Measurements from ENCODE around the gene DLK2. TPM values are rescaled to one million over a fixed set of nuclear protein-coding genes. Genes with fewer than 3 reads are reported as not detected.
A peak's percentile ranks its signal among the peaks of the same experiment; 100 is the strongest.

Gene DLK2
- total and polyA plus RNA-seq, 2 of the 13 experiments (the other 11 are each of a cell fraction or from before 2014, with no cell fraction given): 1.2 to 3.8 TPM

DNA sequence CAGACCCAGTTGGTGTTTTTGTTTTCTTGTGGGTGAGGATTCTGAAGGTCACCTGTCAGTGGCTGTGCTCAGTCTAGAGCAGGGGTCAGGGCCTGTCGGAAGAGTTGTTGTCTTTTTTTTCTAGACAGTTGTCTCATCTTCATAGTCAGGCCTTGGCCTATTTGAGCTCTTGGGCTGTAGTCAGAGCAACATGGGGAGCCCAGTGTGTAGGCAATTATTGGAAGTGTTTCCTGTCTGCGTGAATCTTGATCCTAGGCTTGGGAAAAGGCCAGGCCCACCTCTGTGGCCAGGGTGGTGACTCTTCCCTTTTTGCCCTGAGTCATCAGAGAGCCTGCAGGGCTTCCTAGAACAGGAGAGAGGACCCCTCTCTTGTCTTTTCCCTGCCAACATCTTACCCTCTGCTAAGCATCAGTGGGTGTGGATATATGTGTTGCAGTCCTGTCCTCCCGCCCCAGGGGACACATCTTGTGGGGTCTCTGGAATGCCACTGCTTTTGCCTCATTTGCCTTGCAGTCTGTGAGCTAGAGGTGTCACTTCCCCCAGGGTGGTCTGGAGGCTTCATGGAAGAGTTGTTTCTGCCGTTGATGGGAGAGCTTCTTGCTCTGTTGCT, 33.4 kb upstream of the DLK2 start (continued):
- no peak for TF ChIP-seq ZSCAN21 (CRISPR knock-in tag; IDR thresholded peaks at IDR 0.05; ENCODE audit: borderline replicate concordance)
- TF ChIP-seq, protein P1, sequence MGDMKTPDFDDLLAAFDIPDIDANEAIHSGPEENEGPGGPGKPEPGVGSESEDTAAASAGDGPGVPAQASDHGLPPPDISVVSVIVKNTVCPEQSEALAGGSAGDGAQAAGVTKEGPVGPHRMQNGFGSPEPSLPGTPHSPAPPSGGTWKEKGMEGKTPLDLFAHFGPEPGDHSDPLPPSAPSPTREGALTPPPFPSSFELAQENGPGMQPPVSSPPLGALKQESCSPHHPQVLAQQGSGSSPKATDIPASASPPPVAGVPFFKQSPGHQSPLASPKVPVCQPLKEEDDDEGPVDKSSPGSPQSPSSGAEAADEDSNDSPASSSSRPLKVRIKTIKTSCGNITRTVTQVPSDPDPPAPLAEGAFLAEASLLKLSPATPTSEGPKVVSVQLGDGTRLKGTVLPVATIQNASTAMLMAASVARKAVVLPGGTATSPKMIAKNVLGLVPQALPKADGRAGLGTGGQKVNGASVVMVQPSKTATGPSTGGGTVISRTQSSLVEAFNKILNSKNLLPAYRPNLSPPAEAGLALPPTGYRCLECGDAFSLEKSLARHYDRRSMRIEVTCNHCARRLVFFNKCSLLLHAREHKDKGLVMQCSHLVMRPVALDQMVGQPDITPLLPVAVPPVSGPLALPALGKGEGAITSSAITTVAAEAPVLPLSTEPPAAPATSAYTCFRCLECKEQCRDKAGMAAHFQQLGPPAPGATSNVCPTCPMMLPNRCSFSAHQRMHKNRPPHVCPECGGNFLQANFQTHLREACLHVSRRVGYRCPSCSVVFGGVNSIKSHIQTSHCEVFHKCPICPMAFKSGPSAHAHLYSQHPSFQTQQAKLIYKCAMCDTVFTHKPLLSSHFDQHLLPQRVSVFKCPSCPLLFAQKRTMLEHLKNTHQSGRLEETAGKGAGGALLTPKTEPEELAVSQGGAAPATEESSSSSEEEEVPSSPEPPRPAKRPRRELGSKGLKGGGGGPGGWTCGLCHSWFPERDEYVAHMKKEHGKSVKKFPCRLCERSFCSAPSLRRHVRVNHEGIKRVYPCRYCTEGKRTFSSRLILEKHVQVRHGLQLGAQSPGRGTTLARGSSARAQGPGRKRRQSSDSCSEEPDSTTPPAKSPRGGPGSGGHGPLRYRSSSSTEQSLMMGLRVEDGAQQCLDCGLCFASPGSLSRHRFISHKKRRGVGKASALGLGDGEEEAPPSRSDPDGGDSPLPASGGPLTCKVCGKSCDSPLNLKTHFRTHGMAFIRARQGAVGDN (CRISPR knock-in tag; IDR thresholded peaks at IDR 0.05): no peak
- TF ChIP-seq BORCS8-MEF2B (CRISPR knock-in tag; IDR thresholded peaks at IDR 0.05): no peak
- TF ChIP-seq ERF (CRISPR knock-in tag; IDR thresholded peaks at IDR 0.05): peak; percentile 82
- TF ChIP-seq EEA1 (CRISPR knock-in tag; IDR thresholded peaks at IDR 0.05; ENCODE audit: borderline replicate concordance): no peak
- TF ChIP-seq ZSCAN9 (CRISPR knock-in tag; IDR thresholded peaks at IDR 0.05; ENCODE audit: borderline replicate concordance): no peak
- TF ChIP-seq THAP9 (CRISPR knock-in tag; IDR thresholded peaks at IDR 0.05; ENCODE audit: borderline replicate concordance): no peak
- TF ChIP-seq ZKSCAN1 (IDR thresholded peaks at IDR 0.05; ENCODE audit: low read length): no peak
- no peak for TF ChIP-seq KLF13 (CRISPR knock-in tag; IDR thresholded peaks at IDR 0.05)
- no peak for TF ChIP-seq ZNF3 (CRISPR knock-in tag; IDR thresholded peaks at IDR 0.05)
- TF ChIP-seq ZNF749 (CRISPR knock-in tag; IDR thresholded peaks at IDR 0.05; ENCODE audit: borderline replicate concordance): no peak
- TF ChIP-seq KMT2B (CRISPR knock-in tag; IDR thresholded peaks at IDR 0.05): no peak; the same call in 1 of the 2 replicates
- TF ChIP-seq, protein P2, sequence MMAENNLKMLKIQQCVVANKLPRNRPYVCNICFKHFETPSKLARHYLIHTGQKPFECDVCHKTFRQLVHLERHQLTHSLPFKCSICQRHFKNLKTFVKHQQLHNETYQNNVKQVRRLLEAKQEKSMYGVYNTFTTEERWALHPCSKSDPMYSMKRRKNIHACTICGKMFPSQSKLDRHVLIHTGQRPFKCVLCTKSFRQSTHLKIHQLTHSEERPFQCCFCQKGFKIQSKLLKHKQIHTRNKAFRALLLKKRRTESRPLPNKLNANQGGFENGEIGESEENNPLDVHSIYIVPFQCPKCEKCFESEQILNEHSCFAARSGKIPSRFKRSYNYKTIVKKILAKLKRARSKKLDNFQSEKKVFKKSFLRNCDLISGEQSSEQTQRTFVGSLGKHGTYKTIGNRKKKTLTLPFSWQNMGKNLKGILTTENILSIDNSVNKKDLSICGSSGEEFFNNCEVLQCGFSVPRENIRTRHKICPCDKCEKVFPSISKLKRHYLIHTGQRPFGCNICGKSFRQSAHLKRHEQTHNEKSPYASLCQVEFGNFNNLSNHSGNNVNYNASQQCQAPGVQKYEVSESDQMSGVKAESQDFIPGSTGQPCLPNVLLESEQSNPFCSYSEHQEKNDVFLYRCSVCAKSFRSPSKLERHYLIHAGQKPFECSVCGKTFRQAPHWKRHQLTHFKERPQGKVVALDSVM (CRISPR knock-in tag; IDR thresholded peaks at IDR 0.05): no peak
- TF ChIP-seq ZNF121 (CRISPR knock-in tag; IDR thresholded peaks at IDR 0.05): no peak
- peak; percentile 45; the same call in 1 of the 2 replicates for TF ChIP-seq HMG20A (CRISPR knock-in tag; IDR thresholded peaks at IDR 0.05; ENCODE audit: borderline replicate concordance)
- TF ChIP-seq FOSL2 (CRISPR knock-in tag; IDR thresholded peaks at IDR 0.05): no peak; the same call in none of the 2 replicates
- TF ChIP-seq, protein P3, sequence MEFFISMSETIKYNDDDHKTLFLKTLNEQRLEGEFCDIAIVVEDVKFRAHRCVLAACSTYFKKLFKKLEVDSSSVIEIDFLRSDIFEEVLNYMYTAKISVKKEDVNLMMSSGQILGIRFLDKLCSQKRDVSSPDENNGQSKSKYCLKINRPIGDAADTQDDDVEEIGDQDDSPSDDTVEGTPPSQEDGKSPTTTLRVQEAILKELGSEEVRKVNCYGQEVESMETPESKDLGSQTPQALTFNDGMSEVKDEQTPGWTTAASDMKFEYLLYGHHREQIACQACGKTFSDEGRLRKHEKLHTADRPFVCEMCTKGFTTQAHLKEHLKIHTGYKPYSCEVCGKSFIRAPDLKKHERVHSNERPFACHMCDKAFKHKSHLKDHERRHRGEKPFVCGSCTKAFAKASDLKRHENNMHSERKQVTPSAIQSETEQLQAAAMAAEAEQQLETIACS (CRISPR knock-in tag; IDR thresholded peaks at IDR 0.05): no peak
- no peak for TF ChIP-seq GRHL1 (CRISPR knock-in tag; conservative IDR thresholded peaks at IDR 0.05)
